ENCODE data around the gene MUC5B.

MUC5B gene

DNA sequence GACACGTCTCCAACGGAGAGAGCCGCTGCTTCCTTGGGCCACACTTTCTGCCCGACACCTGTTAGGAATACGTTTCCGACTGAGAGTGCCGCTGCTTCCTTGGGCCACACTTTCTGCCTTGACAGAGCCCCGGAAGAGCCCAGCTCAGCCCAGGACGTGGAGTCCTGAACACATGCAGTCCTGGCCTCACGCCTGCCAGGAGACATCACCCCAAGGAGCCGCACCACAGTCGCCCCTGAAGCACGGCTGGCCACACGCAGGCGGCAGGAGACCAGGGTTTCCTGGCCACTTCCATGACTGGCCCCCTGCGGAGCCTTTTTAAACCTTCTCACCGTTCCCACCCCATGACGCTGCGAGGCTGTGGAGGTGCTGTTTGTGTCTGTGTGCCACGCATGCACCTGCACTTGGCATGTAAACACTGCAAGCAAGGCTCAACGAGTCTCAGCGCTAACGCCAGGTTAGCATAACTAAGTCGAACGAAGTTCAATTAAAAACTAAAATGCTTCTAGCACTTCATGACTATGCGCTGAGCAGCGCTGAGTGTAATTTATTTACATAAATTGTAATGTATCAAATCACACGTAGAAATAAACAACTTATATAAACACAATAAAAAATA lies 77.8 kb downstream of the MUC5B start:
- no peak for DNase-seq (ENCODE audit: low read depth)

DNA sequence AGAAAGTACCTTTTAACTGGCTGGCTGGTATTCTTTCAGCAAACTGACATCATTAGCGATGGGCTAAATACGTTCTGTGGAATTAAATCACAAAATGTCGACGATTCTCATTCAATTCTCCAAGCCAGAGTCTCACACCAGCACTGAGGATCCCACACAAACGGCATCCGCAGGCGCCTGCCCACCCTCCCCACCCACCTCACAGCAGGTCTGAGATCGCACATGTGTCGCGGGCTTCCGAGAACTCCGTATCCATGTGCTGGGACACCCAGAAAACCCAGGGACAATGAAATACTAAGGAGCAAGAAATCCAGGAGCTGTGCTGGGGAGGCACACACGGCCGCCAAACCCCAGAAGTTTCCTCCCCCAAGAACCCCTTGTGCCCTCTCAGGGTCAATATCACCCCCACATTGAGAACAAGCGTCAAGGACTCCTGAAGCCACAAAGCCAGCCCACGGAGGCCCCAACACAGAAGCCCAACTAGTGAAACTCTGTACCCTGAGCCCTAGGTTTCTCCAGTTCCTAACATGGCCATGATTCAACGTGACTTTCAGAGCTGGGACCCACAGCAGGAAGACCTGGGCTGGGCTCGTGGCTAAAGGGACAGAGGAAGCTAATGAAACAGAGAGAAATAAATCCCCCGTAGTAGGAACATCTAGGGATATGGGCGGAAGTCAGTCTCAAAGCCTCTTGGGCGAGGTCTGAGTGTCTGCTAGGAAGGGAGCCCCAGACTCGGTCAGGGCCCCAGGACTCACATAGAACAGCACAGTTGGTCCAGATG lies 78.5 kb downstream of the MUC5B start:
- no peak for DNase-seq (ENCODE audit: low read depth)

DNA sequence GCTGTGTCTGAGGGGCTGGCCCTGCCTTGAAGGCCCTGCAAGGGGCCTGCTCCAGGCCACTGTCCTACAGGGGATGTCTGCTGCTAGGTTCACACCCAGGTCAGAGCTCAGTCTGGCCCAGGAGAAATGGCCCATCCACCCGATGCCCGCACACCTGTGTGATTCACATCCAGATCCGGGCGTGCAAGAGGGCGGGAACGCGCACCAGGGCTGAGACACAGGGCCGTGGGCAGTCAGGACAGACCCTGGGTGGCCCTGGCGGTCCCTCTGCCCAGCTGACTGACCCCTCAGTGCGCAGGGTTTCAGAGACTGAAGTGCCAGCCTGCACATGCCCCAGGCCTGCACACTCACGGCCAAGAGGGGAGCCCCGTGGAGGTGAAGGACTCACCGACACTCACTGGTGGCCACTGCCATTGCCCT lies 79.2 kb downstream of the MUC5B start:
- DNase-seq (ENCODE audit: low read depth) = no peak

DNA sequence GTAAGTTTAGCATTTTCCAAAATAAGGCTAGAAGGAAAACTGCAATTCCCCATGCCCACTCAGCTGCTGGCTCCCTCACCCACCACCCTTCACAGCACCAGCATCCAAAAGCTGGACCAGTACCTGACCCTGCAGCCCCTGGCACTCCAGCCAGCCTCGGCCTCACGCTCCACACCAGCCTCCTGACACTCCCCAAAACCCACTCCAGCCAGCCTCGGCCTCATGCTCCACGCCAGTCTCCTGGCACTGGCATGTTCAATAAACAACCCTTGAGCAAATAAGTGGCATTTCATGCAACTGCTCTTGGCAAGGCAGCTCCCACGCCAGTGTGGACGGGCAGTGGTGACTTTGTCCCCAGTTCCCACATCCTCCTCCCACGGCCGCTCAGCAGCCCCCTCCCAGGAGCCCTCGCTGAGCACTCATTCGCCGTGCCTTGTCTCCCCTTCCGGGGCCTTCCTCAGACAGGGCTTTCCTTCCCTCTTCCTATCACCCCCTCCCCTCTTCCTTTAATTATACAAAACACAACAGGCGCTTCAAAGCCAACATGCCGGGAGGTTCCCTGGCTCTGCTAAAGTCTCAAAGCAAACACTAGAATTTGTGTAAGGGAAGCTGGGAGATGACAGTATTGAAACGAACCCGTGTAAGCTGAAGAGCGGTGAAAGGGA lies 79.7 kb downstream of the MUC5B start:
- no peak for DNase-seq (ENCODE audit: low read depth)

DNA sequence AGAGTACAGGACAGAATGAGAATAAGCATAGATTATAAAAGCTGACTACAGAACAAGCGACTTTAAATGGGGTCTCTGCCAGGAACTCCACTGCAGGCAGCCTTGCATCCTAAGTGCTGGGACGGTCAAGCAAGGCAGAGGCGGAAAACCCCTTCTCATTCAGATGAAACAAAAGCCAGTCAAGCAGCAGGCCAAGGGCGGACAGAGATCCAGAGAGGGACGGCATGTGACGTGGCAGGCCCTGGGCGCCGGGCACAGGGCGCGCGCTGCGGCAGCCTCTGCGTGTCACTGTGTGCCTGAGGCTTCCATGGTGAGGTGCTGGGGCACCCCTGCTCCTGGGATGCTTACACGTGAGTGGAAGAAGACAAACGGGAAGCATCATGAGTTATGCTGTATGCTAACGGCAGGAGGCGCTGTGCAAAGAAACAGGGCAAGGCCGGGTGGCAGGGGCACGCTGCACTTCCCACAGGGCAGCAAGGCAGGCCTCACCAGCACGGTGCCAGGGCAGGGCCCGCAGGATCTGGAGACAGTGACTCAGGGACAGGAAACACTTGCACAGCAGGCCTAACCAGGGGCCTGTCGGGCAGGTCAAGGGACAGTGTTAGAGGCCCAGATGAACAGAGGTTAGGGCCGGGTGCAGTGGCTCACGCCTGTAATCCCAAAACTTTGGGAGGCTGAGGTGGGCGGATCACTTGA lies 80.4 kb downstream of the MUC5B start:
- no peak for DNase-seq (ENCODE audit: low read depth)

DNA sequence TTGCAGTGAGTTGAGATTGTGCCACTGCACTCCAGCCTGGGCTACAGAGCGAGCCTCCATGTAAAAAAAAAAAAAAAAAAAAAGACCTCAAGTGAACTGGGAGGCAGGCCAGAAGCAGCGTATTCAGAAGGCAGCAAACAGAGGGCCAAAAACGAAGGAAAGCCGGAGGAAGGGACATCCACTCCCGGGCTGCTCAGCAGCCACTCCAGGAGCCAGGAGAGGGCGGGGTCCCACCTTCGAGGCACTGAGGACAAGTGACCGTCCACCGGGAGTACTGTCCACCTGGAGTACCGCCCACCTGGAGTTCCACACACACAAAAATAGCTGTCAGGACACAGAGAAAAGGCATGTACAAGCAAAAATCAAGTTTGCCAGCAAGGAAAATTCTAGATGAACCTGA lies 81.1 kb downstream of the MUC5B start:
- DNase-seq (ENCODE audit: low read depth) = no peak

DNA sequence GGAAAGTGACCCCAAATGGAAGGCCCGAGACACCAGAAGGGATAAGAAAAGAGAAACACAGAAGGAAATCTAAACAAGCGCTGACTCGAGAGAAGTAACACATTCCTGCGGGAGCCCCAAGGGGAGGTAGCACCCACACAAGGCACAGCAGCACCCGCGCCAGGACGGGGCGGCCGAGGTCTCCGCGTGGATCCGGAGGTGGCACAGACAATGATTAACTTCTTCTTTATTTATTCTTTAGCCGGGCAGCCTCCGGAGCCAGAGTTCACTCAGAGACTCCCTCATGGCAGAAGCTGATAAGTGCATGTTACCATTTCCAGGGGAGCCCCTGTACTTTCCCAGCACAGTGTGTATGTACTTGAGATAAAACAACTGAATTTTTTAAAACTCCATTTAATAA lies 81.5 kb downstream of the MUC5B start:
- no peak for DNase-seq (ENCODE audit: low read depth)

DNA sequence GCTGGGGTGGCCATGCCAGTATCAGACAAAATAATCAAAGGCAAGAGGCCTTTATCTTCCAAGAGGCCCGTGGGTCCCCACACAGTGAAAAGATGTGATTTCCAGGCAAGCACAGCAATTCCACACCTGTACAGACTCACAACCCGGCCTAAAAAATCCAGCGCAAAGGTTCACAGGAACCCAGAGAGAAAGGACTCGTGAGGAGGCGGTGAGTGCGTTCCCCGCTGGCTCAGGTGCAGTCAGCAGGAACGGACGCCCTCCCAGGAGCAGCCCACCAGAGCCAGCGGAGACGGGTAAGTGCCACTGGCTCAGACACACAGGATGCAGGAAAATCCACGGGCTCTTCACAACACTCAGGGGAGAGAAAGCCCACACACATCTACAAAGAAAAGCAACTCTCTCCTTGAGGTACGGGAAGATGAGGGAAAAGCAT lies 82.2 kb downstream of the MUC5B start:
- no peak for DNase-seq (ENCODE audit: low read depth)

DNA sequence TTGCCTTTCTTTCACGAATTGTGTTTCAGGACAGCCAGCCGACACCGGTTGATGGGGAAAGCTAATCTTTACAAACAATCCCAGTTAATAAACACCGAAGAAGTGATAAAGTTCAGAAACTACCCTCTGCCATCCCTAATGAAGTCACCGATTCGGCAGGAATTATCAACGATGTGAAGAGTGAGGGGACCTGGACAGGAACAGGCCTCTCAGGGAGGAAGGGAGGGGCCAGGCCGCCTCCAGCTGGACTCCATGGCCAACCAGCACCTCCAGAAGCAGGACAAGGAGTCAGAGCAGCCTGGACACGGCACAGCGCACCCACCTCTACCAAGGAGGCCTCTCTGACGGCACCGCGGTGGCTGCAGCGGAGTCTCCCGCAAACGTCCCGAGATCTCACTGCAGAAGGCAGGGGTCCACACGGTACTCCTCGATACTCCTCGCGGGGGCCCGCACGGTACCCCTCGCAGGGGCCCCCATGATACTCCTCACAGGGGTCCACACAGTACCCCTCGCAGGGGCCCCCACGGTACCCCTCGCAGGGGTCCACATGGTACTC lies 82.7 kb downstream of the MUC5B start:
- no peak for DNase-seq (ENCODE audit: low read depth)

DNA sequence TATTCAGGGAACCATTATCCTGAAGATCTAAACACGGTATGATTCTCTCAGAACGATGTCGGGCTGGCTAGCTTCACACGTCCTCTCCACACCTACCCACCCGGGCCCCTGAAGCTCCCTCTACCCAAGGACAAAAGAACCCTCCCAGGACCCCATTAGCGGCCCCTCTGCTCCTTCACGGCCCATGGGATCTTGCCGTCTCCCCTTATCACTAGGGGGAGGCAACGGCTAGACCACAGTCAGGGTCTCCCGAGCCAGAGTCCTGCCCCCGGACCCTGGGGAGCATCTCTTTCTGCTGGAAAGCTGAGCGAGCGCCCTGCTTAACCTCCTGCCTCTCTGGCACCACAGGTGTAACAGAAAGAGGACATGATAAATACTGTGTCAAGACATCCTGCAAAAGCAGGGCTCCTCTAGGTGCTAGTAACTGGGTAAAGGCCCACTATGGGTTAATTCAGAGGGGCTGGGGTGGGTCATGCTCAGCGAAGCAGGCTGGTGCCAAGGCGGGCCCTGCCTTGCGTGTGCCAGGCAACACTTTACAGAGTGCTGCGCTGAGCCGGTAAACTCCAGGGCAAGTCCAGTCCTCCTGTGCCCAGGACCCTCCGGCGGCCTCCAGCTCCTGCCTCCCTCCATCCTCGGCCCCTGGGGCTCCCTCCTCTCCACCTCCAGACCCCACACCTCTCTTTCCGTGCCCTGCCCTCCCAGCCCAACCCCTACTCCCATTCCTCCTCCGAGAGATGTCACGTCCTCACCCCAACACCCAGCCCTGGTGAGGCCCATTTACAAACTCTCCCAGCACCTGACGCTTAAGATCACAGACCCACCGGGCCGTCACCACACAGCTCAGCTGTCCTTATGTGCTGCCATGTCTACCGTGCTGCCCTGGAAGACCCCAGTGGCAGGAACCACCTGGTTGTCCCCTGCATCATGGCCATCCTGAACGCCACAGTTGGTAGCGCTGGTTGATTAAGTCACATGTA lies 83.6 kb downstream of the MUC5B start:
- no peak for DNase-seq (ENCODE audit: low read depth)

DNA sequence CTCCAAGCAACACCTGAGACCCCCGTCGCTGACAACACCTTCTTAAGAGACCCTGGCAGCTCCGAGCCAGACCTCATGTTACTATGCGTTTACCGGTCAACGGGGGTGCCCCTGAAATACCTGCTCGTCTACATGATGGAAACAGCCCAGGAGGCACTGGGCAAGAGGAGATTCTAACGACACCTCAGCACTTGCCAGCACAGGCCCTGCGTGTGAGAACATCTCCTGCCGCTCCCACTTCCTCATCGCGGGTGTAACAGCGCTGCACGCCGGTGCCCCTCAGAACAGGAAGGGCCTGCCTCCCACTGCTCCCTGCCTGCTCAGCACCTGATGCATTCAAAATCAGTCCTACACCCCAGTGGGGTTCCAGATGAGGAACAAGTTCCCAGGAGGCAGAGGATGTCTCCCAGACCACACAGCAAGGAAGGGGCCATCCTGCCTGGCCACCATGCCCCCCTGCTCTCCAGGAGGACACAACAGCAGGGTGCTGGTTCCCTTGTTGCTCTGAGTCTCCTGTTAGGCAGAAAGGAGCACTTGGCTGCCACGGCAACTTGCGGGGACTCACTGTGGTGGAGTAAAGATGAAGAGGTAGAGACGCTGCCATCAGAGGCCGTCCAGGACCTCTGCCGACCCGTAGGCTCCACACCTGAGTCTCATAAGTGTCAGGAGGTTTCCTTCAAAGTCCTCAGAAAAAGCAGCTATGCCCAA lies 84.5 kb downstream of the MUC5B start:
- no peak for DNase-seq (ENCODE audit: low read depth)

DNA sequence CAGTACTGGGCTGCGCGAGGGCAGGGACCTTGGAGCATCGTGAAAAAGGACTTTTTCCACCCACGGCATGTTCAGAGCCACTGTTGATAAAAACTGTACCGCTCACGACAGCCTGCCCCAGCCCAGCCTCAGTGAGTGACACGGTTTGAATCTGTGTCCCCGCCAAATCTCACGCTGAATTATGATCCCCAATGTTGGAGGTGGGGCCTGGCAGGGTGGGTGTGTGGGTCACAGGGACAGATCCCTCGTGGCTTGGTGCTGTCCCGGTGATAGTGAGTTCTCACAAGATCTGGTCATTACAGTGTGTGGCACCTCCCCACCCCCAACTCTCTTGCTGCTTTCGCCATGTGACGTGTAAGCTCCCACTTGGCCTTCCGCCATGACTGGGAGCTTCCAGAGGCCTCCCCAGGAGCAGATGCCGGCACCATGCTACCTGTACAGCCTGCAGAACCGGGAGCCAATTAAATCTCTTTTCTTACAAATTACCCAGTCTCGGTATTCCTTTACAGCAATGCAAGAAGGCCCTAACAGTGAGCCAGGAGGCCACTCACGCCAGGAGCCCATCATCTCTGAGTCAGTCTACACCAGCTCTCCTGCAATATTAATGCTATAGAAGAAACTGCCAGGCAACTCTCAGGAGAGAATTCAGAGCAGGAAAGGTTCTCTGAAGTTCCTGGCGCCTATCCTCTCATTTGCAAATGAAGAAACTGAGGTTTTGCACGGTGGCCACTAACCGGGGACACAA lies 85.3 kb downstream of the MUC5B start:
- no peak for DNase-seq (ENCODE audit: low read depth)

DNA sequence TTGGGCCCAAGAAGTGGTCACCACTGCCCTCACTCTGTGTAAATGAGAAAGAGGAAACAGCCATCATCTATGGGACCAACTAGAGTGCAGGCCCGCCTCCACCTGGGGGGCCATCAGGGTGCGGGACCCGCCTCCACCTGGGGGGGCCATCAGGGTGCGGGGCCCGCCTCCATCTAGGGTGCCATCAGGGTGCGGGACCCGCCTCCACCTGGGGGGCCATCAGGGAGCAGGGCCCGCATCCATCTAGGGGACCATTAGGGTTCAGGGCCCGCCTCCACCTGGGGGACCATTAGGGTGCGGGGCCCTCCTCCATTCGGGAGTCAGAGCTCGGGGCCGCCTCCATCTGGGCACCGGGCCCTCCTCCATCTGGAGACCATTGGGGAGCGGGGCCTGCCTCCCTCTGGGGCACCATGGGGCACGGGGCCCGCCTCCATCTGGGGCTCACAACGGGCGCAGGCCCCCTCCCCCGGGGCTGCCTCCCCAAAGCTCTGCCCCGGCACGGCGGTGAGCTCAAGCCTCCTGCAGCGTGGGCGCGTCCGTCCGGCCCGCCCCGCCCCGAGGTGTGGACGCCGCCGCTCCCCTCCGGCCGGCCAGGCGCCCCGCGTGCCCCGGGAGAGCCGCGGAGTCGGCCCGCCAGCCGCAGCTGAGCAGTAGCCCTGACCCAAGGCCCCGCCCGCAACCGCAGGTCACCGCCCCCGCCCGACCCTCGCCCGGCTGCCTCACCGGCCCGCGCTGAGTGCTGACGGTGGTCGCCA lies 86.1 kb downstream of the MUC5B start:
- DNase-seq (ENCODE audit: low read depth) = no peak

DNA sequence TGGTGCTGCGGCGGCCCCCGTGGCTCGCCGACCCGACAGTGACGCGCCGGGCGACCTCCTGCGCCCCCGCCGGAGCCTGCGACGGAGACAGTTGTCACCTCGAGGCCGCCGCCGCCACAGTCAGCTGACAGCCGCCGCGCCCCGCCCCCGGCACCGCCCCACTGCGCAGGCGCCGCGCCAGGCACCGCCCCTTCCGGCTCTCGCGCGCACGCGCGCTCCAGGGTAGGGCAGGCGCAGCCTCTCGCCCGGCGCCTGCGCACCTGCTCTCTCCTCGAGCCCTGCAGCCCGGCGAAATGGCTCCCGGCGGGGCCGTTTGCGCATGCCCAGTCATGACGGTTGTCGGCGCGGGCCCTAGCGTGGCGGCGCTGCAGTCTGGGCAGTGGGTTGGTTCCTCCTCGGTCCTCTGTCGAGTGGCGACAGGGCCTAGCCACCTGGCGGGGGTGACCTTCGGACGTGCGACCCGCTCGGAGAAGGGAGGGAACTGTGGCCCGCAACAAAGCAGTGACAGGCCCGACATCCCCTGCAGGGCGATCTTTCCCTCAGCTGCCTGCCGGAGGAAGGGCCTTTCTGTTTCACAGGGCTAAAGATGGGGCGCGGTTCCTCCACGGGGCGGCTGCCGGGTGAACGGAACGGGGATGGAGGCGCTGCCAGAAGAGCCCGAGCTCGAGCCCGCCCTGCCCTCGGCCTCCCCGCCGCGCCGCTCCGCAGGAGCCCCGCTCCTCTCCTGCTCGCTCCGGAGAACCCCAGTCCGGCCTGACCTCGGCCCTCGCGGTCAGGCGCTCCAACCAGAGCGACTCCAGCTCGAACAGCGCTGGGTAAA lies 86.8 kb downstream of the MUC5B start, which contains the start of gene TOLLIP:
Gene TOLLIP, minus strand, starts transcription at position 135 of the 820 bp plus-strand sequence. Its CDS starts 134 bp downstream, at position 1.
- peak; percentile 95 for DNase-seq (ENCODE audit: low read depth)

DNA sequence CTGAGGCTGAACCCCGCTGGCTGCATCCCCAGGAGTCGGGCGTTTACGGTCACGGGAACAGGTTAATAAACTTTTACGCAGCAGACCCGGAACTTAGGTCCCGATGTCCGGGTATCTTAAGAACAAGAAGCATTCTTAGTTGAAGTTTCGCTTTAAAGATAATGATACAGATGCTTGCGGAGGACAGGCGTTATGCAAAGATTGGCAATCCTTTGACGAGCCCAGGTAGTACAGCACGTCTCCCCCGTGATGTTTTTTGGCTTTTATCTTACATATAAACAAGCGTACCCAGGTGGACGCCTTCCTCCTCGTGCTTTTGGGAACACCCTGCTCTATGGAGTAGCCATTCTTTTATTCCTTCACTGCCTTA lies 87.4 kb downstream of the MUC5B start:
- DNase-seq (ENCODE audit: low read depth) = no peak

DNA sequence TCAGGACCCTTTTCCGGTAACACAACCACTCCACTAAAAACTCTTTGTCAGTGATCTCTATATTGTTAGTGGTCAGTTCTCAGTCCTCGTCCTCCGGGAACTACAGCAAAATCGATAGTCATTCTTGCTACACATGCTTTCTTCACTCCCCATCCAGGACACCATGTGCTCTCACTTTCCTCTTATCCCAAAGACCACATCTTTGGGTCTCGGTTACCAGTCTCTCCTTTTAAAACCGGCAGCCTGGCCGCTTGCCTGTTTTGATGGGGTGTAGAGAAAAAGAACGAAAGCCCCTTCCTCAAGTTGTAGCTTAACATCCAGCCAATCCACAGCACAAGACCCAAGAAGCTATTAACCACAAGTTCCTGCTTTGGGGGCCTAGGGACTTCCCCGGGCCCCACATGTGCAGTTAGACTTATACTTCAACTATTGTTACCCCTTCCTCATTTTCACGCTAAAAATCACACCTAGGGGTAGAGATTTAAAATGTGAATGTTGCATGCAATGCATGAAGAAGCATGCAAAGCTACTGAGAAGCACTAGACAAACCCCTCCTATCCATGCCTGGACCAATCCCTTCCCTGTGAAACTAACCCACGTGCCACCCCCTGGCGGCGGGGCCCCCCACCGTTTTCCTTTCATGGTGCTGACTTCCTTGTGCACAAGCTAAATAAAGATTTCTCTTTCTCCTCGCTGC lies 88.1 kb downstream of the MUC5B start:
- DNase-seq (ENCODE audit: low read depth) = peak; percentile 27
